Inflammatory macrophage treated with lipopolysaccharide for 1 hour (primary cell): Measurements from ENCODE around the gene ZNF341.
A peak's percentile ranks its signal among the peaks of the same experiment; 100 is the strongest.

Source experiments
- DNase-seq, 2 donors: peaks; one replicate each; pipeline ENCODE4 v3.0.0-alpha.2; 2020 to 2022

The ZNF341 gene

DNA sequence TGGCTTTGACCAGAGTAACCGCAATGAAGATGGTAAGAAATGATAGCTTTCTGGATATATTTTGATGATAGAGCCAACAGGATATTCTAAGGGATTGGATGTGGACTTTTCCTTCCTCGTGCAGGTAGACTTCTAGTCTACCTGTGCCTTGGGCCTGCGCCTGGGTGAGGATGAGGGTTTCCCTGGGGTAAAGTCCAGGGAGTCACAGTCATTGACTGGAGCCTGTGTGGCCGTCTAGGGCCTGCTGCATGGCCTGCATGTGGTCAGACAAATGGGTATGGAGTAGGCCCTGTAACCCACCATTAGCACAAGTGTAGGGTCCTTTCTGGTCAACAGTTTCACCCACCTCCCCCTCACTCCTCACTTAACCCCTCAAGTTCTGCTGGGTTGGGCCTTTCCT lies 66.6 kb downstream of the ZNF341 start:
- DNase-seq = no peak

GRCh38 chr20:33803921-33804337 lies 72.1 kb downstream of the ZNF341 start:
- no peak for DNase-seq

- DNase-seq = no peak
Measured at GRCh38 chr20:33808388-33808787, 76.6 kb downstream of the ZNF341 start.

GRCh38 chr20:33810259-33810658 lies 78.5 kb downstream of the ZNF341 start:
- DNase-seq = peak in 1 of 2 donors; percentile 59

- peak; percentile 97 to 98 for DNase-seq
Measured at GRCh38 chr20:33810885-33811775, 79.3 kb downstream of the ZNF341 start, which contains the start of gene CHMP4B. TSS of gene CHMP4B (plus strand) at chr20:33811348. CDS start at chr20:33811469, 121 bp downstream.

- no peak for DNase-seq
Measured at GRCh38 chr20:33811776-33812151, 80.0 kb downstream of the ZNF341 start.

DNA sequence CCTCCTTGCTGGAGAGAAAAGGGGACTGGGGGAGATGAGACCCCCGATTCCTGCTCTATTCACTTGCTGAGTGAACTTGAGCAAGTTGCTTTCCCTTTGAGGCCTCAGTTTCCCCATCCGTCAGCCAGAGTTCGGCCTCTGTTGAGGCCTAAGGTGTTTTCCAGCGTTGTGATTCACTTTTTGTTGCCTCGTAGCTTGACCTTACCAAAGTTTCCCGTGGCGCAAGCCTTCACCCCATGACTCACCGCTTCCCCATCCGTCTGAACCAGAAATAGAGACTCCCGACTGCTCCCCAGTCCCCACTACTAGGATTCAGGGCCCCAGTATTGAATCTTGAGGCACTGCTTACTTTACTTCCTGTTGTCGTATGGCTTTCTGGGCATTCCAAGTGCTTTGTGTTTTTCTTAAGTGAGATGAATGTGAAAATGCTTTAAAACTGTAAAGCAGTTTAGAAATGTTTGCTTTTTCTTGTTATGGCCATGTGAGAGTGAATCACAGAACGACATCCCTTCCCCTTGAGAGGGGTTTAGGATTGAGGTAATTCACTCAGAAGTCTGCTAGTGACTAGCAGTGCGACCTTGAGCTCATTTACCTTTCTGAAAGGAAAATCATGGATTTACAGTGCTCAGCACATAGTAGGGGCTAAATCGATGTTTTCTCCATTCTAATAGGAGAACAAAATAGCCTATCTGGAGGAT lies 80.5 kb downstream of the ZNF341 start:
- DNase-seq = peak; percentile 95 to 96

DNA sequence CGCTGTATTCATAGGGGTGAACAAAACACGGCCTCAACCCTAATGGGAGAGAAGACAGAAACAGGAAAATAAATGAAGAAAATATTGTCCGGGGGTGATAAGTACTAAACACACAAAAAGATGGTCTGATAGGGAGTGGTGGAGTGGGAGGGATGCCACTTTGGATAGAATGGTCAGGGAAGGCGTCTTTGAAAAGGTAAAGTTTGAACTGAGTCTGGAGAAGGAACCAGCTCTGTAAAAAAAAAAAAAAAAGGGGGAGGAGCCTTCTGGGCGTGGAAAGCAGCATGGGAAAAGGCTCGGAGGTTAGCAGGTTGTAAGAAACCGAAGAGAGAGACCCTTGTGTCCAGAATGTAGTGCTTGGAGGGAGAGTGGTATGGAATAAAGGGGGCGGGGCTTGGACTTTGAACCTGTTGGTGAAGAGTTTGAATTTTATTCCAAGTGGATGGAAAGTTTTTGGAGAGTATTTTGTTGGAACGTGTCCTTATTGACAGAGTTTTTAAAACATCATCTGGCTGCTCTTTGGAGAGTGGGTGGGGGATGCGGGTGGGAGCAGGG lies 81.2 kb downstream of the ZNF341 start:
- peak in 1 of 2 donors; percentile 59 for DNase-seq

DNA sequence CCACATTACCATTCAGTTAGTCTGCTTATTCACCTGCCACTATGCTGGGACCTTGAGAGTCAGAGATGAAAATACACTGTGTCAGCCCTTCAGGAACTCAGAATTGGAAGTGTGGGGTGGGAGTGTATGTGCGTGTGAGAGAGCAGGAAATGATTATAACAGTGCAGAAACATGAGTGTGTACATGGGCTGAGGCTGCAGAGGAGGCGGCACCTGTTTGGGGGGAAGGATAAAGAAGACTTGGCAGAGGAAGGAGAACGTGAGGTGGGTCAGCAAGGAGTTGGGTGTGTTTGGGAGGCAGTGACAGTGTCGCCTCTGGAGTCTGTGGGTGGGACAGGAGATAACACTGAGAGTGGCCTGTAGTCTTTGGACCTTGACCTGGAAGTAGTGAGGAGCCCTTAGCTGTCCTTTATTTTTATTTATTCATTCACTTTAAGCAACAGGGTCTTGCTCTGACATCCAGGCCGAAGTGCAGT lies 82.5 kb downstream of the ZNF341 start:
- DNase-seq = no peak

- no peak for DNase-seq
Measured at GRCh38 chr20:33815671-33816070, 83.9 kb downstream of the ZNF341 start.

- no peak for DNase-seq
Measured at GRCh38 chr20:33816191-33816590, 84.4 kb downstream of the ZNF341 start.

DNA sequence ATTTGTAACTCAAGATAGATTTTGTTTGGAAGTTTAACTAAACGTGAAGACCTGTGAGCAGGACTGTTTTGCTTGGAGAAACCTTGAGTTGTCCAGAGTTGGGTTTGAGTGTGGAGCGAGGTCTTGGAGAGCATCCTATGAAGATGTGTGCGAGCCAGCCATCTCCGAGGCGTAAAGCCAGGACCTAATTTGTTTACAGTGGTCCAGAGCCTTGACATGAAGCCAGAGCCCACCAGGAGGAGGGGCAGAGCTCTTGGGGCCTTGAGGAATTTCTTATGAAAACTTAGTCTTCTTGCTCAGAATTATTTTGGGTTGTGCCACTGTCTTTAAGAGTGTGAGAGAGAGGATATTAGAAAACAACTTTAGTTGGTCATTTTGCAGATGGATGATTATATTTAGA lies 85.6 kb downstream of the ZNF341 start:
- no peak for DNase-seq

DNA sequence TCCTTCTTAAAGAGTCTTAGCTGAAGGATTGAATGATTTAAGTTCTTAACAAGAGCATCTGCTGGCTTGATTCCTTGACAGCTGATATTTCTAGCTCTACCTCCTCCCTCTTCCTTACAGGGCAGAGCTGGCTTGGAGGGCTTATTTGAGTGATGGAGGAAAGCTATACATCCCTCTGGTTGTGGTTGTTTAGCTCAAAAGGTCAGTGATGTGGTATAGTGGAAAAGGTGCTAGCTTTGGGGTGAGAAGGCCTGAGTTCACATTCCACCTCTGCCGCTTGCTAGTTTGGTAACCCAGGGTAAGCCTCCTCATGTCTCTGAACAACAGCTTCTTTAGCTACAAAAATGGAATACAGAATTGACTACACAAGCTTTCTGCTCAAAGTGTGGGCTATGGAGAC lies 87.7 kb downstream of the ZNF341 start:
- DNase-seq = no peak

- no peak for DNase-seq
Measured at GRCh38 chr20:33820362-33820761, 88.6 kb downstream of the ZNF341 start.

GRCh38 chr20:33821270-33821836 lies 89.6 kb downstream of the ZNF341 start:
- no peak for DNase-seq

DNA sequence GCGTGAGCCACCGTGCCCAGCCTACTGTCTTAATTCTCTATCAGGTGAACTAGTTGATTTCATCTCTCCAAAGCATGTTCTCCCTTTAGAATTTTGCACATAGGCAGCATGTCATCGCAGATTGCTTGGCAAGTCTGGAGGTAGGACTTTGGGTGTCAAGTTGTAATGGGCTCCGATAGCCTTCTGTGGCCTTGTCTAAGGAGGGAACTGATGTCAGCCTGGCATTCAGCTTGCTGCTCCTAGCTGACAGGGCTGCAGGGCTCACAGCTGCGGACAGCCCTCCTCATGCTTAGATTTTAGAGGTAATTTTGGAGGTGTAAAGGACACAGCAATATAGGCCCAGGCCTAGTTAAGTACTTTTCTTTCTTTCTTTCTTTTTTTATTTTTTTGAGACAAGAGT lies 90.6 kb downstream of the ZNF341 start:
- DNase-seq = no peak

DNA sequence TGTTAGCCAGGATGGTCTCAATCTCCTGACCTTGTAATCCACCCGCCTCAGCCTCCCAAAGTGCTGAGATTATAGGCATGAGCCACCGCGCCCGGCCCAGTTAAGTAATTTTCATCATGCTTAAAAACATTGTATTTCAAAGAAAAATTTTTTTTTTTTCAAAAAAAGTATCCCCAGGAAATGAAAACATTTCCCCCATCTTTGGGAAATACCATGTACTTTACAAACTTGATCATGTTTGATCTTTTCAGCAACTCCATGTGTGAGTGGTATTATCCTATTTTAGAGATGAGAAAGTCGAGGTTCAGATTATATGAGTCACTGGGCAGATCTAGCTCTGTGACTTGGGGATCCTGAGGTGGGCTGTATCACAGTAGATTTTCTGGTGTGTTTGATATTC lies 91.2 kb downstream of the ZNF341 start:
- peak; percentile 24 to 25 for DNase-seq

DNA sequence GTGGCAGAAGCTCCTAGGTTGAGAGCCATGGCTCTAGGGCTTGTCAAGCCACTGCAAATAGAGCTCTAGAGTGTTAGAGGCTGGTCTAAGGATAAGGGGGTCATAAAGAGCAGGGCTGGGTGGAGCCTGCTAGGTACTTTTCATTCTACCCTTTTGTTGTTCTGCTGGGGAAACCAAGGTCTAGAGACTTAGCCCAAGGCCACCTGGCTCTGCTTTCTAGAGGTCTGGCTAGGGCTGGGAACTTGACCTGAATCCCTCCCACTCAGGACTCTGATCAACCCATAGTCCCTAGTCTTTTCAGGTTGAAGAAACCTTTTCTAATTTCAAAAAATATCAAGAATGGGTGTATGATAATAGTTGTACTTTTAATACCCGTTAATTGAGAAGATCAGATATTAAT lies 93.1 kb downstream of the ZNF341 start:
- DNase-seq = no peak

- peak in 1 of 2 donors; percentile 27 for DNase-seq
Measured at GRCh38 chr20:33825340-33826269, 93.8 kb downstream of the ZNF341 start.

DNA sequence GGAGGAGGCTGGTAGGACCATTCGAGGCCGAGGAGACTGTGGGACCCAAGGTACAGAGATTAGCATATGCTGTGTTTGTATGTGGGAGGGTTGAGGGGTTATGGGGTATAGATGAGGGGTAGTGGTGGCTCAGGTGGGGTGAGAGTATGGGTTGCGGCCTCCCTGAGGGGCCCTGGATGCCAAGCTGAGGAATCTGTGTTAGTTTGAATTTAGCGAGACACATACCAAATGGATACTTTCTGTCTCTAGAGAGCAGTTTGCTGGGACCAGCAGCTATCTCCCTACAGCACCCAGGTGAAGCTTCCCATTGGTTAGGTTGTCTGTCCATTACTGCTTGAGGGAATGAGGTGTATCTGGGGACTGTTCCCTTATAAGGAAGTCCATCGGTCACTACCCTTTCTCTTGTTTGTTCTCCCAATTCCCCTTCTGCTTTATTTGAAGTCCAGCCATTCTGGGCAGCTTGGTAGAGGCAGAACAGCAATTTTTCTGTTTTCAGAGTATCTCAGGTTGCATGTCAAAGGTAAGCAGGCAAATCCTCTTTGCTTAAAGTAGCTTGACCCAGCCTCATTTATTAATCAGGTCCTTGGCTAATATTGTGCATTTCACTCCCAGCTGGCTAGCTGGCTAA lies 94.6 kb downstream of the ZNF341 start:
- no peak for DNase-seq

GRCh38 chr20:33827109-33827508 lies 95.3 kb downstream of the ZNF341 start:
- no peak for DNase-seq
